CD4-positive, alpha-beta T cell treated with Interleukin-12 subunit alpha and Interleukin-12 subunit beta, for 1 hour (primary cell): Measurements from ENCODE around the gene PREX1.

Experiments used
- DNase-seq: peaks from one replicate; pipeline ENCODE4 v3.0.0-alpha.2; 2020

Gene PREX1

GRCh38 chr20:48674461-48674860 lies 153.3 kb downstream of the PREX1 start:
- no peak for DNase-seq

GRCh38 chr20:48673507-48673906 lies 154.3 kb downstream of the PREX1 start:
- DNase-seq = no peak

DNA sequence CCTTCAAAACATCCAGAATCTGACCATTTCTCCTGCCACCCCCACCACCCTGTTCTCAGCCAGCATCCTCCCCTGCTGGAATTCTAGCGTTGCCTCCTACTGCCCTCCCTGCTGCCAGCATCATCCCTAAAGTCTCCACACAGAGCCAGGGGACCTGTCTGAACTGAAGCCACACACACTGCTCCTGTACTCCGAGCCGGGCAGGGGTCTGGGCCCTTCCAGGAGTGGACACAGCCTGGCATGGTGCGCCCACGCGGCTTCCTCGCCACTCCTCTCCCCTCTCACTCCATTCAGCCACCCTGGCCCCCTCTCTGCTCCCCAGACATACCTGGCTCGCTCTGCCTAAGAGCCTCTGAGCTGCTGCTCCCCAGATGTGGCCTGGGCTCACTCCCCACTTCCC lies 155.5 kb downstream of the PREX1 start:
- no peak for DNase-seq

DNA sequence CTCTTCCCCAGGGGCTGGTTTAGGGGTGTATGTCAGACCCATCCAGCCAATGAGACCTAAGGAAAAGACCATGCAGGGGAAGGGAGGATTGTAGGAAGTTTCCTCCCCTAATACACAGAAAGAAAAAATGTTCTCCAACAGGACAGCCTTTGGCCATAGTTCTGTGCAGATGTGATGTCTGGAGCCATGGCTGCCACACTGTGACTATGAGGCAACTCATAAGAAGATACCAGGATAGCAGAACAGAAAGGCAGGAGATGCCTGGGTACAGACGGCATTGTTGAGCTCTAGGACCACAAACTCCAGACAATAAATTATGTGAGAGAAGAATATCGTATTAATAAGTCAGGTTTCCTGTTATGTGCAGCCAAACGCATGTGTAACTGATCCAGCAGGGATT lies 156.7 kb downstream of the PREX1 start:
- DNase-seq = no peak

DNA sequence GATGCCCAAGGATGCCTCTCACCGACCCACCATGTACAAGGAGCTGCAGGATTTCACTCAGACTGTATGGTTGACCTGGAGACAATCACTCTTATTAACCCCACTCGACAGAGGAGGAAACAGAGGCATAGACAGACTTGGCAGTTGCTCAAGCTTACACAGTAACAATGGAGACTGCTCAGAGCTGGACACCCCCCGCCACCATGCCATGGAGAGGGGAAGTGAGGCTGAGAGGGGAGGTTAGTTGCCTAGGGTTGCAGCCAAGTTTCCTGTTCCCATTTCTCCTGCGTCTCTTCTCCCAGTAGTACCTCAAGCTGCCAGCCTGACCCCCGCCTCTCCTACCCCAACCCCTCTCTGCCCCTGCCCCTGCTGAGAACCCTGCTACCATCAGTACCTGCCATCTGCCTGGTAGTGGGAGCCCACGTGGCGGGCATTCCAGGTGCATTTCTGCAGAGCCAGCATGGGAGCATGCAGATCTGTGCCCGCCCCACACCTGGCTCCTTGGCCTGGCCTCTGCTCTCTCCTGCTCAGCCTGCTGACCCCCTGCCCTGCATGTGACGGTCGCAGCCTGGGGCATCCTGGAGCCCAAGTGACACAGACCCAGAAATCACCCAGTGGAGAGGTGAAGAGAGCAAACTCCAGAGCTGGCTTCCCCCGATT lies 157.7 kb downstream of the PREX1 start:
- no peak for DNase-seq

DNA sequence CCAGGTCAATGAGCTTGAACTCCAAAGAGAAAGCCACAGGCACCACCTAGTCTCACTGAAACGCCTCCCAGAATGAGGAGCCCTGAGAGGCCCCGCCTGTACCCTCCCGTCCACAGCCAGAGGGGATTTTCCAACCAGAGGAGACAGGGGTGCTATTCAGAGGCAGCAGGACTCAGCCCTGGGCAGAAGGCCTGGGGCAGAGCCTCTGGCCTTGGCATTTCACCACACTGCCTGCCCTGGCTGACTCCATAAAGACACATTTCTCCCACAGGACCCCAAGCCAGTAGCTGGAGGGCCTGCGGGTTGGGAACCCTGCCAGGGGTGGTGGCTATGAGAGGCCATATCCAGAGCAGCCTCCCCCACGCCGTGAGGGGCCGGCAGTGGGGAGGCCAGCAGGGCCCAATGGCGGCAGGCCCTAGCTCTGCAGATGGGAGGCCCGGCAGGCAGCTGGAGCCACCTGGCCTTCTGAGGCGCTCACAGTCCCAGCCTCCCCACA lies 159.3 kb downstream of the PREX1 start:
- DNase-seq = no peak

DNA sequence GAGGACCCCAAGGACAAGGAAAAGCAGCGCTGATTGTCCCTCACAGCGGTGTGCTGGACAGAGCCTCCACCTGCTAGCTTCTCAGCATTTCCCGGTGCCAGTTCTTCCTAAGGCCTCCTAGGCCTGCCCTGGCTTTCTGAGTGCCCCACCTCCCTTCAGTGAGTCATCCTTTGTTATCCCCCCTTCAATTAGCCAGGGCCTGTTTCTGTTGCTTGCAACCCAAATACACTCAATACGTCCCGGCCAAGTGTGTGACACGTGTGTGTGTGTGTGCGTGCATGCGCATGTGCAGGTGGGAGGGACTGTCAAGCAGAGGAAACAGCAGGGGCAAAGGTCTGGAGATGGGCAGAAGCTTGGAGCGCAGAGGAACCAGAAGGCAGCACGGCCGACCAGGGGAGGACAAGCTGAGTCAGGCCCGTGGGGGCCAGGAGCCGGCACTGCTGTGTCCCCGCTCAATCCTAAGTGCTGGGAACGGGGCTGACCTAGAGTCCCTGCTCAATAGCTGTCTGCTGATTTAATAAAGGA lies 159.8 kb downstream of the PREX1 start:
- DNase-seq = no peak

DNA sequence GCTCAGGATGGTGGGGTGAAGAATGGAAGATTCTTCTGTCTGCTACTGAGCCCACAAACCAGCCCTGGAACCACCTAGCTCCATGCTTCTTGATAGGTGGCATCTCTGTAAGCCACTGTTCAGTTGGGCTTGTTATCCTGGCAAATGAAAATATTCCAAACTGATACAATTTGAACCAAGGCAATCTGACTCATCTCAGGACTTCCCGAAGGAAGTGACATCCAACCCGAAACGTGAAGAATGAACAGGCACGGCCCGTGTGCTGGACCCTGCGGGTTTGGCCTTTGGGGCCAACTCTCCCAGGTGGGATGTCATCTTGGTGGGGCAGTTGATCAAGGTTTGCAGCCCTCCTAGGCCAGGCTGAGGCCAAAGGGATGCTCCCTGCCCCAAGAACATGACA lies 160.3 kb downstream of the PREX1 start:
- no peak for DNase-seq

GRCh38 chr20:48665785-48666184 lies 162.0 kb downstream of the PREX1 start:
- no peak for DNase-seq

- no peak for DNase-seq
These were observed 165.1 kb downstream of the PREX1 start for GRCh38 chr20:48662711-48663110.

DNA sequence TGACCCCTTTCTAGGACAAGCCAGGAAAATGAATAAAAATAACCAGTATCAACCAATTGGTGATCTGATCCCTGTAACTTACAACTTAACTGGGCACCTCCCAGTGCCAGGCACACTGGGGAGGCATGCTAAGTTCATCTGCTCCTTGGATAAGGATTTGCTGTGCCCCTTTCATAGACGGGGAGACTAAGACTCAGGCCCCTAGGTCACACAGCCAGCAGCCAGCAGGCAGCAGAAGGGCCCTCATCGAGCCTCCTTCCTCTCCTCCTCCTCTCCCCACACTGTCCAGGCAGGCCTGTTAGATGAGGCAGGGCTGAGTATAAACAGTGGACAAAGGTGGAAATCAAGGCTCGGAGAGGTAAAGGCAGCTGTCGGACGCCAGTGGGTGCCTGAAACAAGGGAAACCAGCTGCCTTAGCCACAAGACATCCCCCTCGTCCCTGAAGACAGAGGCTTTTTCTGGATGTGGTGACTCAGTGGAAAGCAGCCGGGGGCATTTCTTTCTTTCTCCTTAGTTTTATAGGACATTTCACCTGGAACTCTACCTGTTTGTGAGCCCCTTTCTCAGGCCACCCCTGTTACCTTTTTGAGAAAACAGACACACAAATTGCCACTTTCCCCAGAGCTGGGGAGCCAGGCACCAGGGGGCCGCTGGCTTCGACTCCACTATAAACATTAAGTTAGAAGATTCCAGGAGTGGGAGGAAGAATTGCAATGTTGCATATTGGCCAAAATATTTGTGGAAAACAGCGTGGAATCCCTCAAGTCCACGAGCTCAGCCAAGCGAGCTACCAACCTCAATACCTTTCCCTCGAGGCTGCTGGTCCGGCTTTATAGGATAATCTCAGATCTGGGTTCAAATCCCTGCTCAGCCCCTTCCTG lies 166.0 kb downstream of the PREX1 start:
- no peak for DNase-seq

DNA sequence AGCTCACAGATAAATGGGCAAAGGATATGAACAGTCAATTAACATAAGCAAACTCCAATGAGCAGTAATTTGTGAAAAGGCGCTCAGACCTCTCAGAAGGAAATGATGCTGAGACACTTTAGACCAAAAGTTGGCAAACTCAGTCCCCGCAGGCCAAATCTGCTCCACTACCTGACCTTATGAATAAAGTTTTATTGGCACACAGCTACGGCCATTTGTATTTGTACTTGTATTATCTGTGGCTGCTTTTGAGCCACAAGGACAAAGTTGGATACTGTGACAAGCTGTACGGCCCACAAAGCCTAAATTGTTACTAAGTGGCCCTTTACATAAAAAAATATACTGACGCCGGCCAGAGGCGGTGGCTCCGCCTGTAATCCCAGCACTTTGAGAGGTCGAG lies 167.0 kb downstream of the PREX1 start:
- DNase-seq = no peak

GRCh38 chr20:48659858-48660257 lies 167.9 kb downstream of the PREX1 start:
- no peak for DNase-seq

DNA sequence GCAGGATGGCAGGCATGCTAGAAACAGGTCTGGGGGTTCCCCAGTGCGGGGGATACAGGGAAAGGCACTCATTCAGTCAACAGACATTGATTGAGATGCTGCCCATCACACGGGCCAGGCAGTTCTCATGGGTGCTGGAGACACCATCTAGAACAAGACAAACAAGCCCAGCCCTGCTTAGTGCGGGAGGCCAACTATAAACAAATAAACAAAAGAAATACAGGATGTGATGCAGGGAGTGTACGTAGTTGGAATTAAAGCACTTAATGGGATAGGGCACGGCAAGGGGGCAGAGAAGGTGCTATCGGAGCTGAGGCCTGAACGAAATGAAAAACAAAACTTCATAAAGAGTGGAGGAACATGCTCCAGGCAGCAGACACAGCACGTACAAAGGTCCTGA lies 169.3 kb downstream of the PREX1 start:
- DNase-seq = no peak

DNA sequence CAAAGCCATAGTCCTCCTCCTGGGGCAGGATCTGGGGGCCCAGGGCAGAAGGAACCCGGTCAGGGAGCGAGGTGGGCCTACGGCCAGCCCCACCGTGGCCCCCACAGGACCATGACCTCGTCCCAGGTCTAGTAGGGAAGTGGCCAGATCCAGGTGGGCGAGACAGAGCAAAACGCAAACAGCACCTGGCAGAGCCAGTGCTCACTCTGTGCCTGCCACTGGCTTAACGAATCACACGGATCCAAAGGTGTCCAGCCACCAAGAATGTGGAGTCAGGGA lies 169.7 kb downstream of the PREX1 start:
- no peak for DNase-seq

DNA sequence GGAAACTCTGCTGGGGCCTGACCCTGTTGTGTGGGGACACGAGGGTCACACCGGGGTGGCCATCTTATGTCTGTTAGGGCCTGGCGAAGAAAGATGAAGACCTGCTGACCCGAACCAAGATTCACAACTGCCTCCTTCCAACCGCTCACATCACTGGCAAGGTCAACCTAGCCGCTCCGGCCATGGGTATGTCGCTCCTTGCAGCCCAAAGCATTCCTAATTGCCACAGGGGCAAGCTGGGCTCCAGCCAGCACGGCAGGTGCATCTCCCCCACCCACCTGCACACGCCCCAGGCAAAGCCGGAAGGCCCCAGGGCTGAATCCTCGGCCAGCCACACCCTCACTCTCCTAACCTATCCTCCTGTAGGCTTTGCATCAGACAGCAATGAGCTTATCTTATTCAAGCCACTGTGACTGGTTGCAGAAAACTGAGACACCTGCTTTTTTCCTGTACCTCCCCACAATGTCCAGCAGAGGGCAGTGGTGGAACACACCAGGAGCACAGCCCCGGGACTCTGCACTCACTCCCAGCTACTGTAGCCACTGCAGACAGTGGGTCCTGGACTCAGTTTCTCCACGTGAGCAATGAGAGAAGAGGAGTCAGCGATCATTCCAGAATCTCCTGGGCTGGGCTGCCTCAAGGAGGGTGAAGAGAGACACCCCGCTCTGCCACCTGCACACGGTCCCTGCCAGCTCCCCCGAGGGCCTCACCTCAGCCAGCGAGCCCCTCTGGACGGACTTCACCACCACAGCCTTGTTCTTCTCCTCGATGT lies 170.2 kb downstream of the PREX1 start:
- peak; percentile 75 for DNase-seq

GRCh38 chr20:48656661-48657211 lies 171.1 kb downstream of the PREX1 start:
- DNase-seq = no peak

GRCh38 chr20:48656137-48656536 lies 171.7 kb downstream of the PREX1 start:
- no peak for DNase-seq

DNA sequence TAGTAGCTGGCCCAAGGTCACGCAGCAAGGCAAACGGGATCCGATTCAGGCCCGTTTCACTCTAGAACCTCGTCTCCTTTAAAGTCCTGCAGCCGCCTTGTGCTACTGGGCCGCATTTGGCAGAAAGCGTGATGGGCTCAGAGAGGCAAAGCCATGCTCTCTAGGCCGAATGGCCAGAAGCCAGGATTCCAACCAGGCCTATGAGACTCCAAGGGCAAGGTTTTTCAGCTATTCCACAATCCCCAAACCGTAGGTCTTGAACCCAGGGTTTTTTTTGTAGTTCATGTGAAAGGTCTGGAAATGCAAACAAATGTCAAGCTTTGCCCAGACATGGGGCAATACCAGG lies 174.1 kb downstream of the PREX1 start:
- no peak for DNase-seq

DNA sequence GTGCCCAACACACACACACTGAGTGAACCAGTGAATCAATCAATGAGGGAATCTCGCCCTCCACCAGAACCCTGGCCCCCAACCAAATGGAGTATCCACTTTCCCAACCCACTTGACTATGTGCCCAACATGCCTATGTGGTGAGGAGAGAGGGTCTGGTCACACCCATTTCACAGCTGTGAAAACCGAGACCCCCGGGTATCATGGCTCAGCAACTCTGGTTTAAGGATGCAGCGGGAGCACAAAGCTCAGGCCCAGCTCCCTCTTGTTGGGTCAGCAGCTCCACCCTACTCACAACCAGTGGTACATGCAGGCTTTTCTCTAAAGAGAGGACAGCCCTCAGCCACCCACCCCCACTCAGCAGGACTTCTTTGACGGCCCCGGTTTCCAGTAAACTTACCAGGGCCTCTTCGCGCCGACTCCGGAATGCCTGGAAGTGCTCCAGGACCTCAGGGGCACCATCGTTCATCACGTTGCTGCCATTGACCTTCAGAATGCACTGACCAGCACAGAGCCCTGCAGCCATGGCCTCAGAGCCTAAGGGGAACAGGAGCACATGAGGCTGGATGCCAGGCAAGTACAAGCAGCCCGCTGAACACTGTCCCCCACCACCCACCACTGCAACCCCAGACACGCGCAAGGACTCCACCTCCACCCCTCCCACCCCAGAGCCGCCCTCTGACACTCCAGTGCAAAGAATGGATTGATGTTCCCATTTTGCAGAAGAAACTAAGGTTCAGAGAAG lies 174.7 kb downstream of the PREX1 start:
- DNase-seq = no peak

DNA sequence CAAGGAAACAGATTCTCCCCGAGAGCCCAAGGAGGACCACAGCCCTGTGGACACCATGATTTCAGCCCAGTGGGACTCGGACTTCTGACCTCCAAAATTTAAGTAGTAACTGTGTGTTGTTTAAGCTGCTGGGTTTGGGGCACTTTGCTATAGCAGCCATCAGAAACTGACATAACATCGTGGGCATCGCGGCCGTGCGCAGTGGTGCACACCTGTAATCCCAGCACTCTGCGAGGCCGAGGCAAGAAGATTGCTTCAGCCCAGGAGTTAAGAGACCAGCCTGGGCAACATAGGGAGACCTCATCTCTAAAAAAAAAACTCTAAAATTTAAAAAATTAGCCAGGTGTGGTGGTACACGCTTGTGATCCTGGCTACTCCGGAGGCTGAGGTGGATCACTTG lies 175.8 kb downstream of the PREX1 start:
- no peak for DNase-seq

- DNase-seq = no peak
These were observed 176.5 kb downstream of the PREX1 start for GRCh38 chr20:48651271-48651670.

DNA sequence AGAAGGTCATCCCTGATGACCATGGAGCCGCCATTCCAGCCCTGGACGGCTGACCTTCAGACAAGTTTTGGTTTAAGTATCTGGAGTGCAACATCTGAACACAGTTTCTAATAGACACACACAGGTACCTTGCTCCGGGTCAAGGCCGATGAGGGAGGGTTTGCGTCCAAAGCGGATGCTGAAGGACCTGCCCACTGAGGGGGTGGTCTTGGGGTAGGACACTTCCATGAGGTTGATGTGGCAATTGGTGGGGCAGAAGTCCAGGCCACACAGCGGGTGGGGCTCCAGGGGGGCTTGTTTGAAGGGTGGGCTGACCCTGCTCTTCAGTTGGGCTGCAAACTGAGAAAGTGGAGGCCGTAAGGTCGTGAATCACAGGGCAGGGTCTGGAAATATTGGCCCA lies 177.9 kb downstream of the PREX1 start:
- no peak for DNase-seq
